ENCODE measurements around the gene PPP1R8.

- TF ChIP-seq CTCF (IDR thresholded peaks at IDR 0.05) (no peak), SMAD4 (CRISPR knock-in tag; IDR thresholded peaks at IDR 0.05) (no peak), MAX (CRISPR knock-in tag; IDR thresholded peaks at IDR 0.05) (no peak), JUN (CRISPR knock-in tag; IDR thresholded peaks at IDR 0.05) (no peak), ESRRA (CRISPR knock-in tag; IDR thresholded peaks at IDR 0.05; ENCODE audit: borderline replicate concordance) (no peak), ELF4 (CRISPR knock-in tag; IDR thresholded peaks at IDR 0.05; ENCODE audit: low read depth) (no peak), ZNF281 (CRISPR knock-in tag; IDR thresholded peaks at IDR 0.05) (no peak), USF1 (CRISPR knock-in tag; IDR thresholded peaks at IDR 0.05) (no peak), ATF2 (CRISPR knock-in tag; IDR thresholded peaks at IDR 0.05; ENCODE audit: borderline replicate concordance, low read depth) (no peak), EMX1 (CRISPR knock-in tag; IDR thresholded peaks at IDR 0.05) (no peak), CDX4 (CRISPR knock-in tag; IDR thresholded peaks at IDR 0.05; ENCODE audit: borderline replicate concordance) (no peak), ZBTB43 (CRISPR knock-in tag; IDR thresholded peaks at IDR 0.05) (no peak), MYBL2 (CRISPR knock-in tag; IDR thresholded peaks at IDR 0.05) (no peak)
Observed at GRCh38 chr1:27795601-27796000, 35.0 kb upstream of the PPP1R8 start.

Data from WTC11 (cell line).